Measurements from ENCODE around the gene TSSK3. TPM values are rescaled to one million over a fixed set of nuclear protein-coding genes. Genes with fewer than 3 reads are reported as not detected.
A peak's percentile ranks its signal among the peaks of the same experiment; 100 is the strongest.

TSSK3 gene
- total and polyA plus RNA-seq, 8 donors: 0.43 to 0.92 TPM; not detected in 6

- intact Hi-C loops (cut with DNase I; ENCODE audit: low total_unique reads): no loop called here
- H3K36me3 ChIP-seq: no peaks in the 10 kb centered on the region
- WGBS, 5 donors: 88 to 100% (median 95%) methylated on average over 1 of the region's 1 CpG
Observed at GRCh38 chr1:32356478-32356877, 5.9 kb upstream of the TSSK3 start.

GRCh38 chr1:32357614-32358013 is 4.7 kb upstream of the TSSK3 start:
- no peak for TF ChIP-seq POLR2AphosphoS5 (IDR thresholded peaks at IDR 0.05)
- no peak for TF ChIP-seq CTCF (IDR thresholded peaks at IDR 0.05)
- TF ChIP-seq POLR2A (IDR thresholded peaks at IDR 0.05): no peak
- TF ChIP-seq EP300 (IDR thresholded peaks at IDR 0.05): no peak
- Histone ChIP-seq H3K36me3 (no peaks in the 10 kb centered on the region), H3K4me3 (no peak overlapping the region), H3K4me1 (peaks cover 24 to 43% (median 35%) of the 10 kb centered on the region in 4 donors), H3K9me3 (no peaks in the 10 kb centered on the region), H3K27ac (no peak overlapping the region), H3K27me3 (no peaks in the 10 kb centered on the region)
- intact Hi-C loops (cut with DNase I; ENCODE audit: low total_unique reads): no loop called here
- 64 to 72% (median 69%) methylated on average over 6 of the region's 6 CpGs for WGBS, 5 donors
- DNase-seq: no peak

More at GRCh38 chr1:32356478-32356877, 5.9 kb upstream of the TSSK3 start:
- Histone ChIP-seq H3K27me3 (no peaks in the 10 kb centered on the region), H3K27ac (no peak overlapping the region), H3K4me1 (peaks cover 21 to 42% (median 34%) of the 10 kb centered on the region in 4 donors), H3K4me3 (no peak overlapping the region), H3K9me3 (no peaks in the 10 kb centered on the region)
- TF ChIP-seq EP300 (IDR thresholded peaks at IDR 0.05) (no peak), POLR2AphosphoS5 (IDR thresholded peaks at IDR 0.05) (no peak), POLR2A (IDR thresholded peaks at IDR 0.05) (no peak), CTCF (IDR thresholded peaks at IDR 0.05) (no peak)
- no peak for DNase-seq

- TF ChIP-seq POLR2AphosphoS5 (IDR thresholded peaks at IDR 0.05) (no peak), POLR2A (IDR thresholded peaks at IDR 0.05) (no peak), CTCF (IDR thresholded peaks at IDR 0.05) (no peak), EP300 (IDR thresholded peaks at IDR 0.05) (no peak)
- no peaks in the 10 kb centered on the region for H3K27me3 ChIP-seq
- DNase-seq: no peak
- H3K9me3 ChIP-seq: no peaks in the 10 kb centered on the region
- intact Hi-C loops (cut with DNase I; ENCODE audit: low total_unique reads): no loop called here
- no peak overlapping the region for H3K4me3 ChIP-seq
- 42 to 62% (median 53%) methylated on average over 3 of the region's 3 CpGs for WGBS, 5 donors
- peaks cover 16 to 37% (median 28%) of the 10 kb centered on the region in 4 donors for H3K4me1 ChIP-seq
- no peak overlapping the region for H3K27ac ChIP-seq
- peaks cover 0 to 5% (median 5%) of the 10 kb centered on the region in 4 donors for H3K36me3 ChIP-seq
Observed at GRCh38 chr1:32358435-32358834, 3.9 kb upstream of the TSSK3 start.

- Histone ChIP-seq H3K4me1 (peaks cover 14 to 26% (median 21%) of the 10 kb centered on the region in 4 donors), H3K27ac (peak overlapping the region in 3 of 5 donors; percentile 21 to 73 (median 32)), H3K36me3 (peaks cover 12 to 34% (median 27%) of the 10 kb centered on the region in 4 donors), H3K27me3 (no peaks in the 10 kb centered on the region), H3K4me3 (peak overlapping the region; percentile 40 to 58 (median 44)), H3K9me3 (no peaks in the 10 kb centered on the region)
- no peak for TF ChIP-seq POLR2AphosphoS5 (IDR thresholded peaks at IDR 0.05)
- no peak for TF ChIP-seq POLR2A (IDR thresholded peaks at IDR 0.05)
- no peak for TF ChIP-seq CTCF (IDR thresholded peaks at IDR 0.05)
- TF ChIP-seq EP300 (IDR thresholded peaks at IDR 0.05): no peak
- peak in 1 of 2 donors; percentile 56 for DNase-seq
- intact Hi-C loops (cut with DNase I; ENCODE audit: low total_unique reads): no loop called here
- 50 to 67% (median 61%) methylated on average over 22 to 35 of the region's 35 CpGs for WGBS, 5 donors
Observed at GRCh38 chr1:32361308-32361673, 1.0 kb upstream of the TSSK3 start.
